Activated T-cell treated with anti-CD3 and anti-CD28 coated beads, Interleukin-2, amount 50 U/mL, for 72 hours (primary cell): ENCODE measurements around the gene LAIR1. TPM values are rescaled to one million over a fixed set of nuclear protein-coding genes. Genes with fewer than 3 reads are reported as not detected.
A peak's percentile ranks its signal among the peaks of the same experiment; 100 is the strongest.
"Not testable (repeated sequence)": the region's sequence is repeated elsewhere in the genome, so short reads cannot be mapped to it uniquely, and the experiment has no call there.

Experiments
- ATAC-seq, 2 donors: fragments of 150-1000 bp; cut with Tn5 transposase; replicated peaks in 1 of 2; 2 replicates each; pipeline ENCODE4 v1.10.0; 2021; ENCODE audit warnings: moderate library complexity in 2 of 2, mild to moderate bottlenecking in 1 of 2
- DNase-seq, 2 donors: peaks; one replicate each; pipeline ENCODE4 v3.0.0; 2021 to 2022; ENCODE audit warnings: mixed read lengths in 1 of 2
- H3K27ac Mint-ChIP-seq: one replicate; pipeline ENCODE4 v1.8.0; 2022; ENCODE audit warnings: mild to moderate bottlenecking, moderate library complexity, mixed read lengths
- H3K27me3 Mint-ChIP-seq: one replicate; pipeline ENCODE4 v1.8.0; 2022; ENCODE audit warnings: low read depth, mixed read lengths
- H3K36me3 Mint-ChIP-seq, 2 donors: one replicate each; pipeline ENCODE4 v1.8.0; 2022; ENCODE audit warnings: mixed read lengths in 2 of 2, mild to moderate bottlenecking in 1 of 2; ENCODE audit not compliant: insufficient read depth in 2 of 2
- H3K4me1 Mint-ChIP-seq: one replicate; pipeline ENCODE4 v1.8.0; 2022; ENCODE audit warnings: low read depth, mixed read lengths
- H3K4me3 Mint-ChIP-seq, 2 donors: one replicate each; pipeline ENCODE4 v1.8.0; 2022; ENCODE audit warnings: mild to moderate bottlenecking in 2 of 2, mixed read lengths in 2 of 2, moderate library complexity in 2 of 2
- H3K9me3 Mint-ChIP-seq, 2 donors: one replicate each; pipeline ENCODE4 v1.8.0; 2022; ENCODE audit warnings: mixed read lengths in 2 of 2
- total RNA-seq, 2 donors: library from RNA; stranded (reverse); gene quantifications; one replicate each; pipeline ENCODE4 v1.2.3, GENCODE V29; 2022

The LAIR1 gene
- total RNA-seq, 2 donors from 2014 or later = 3.5 to 8.3 TPM

GRCh38 chr19:54390942-54391577 lies 26.3 kb upstream of the LAIR1 start:
- no peaks in the 10 kb centered on the region for H3K36me3 Mint-ChIP-seq
- no peaks in the 10 kb centered on the region for H3K9me3 Mint-ChIP-seq
- no peak overlapping the region for H3K27ac Mint-ChIP-seq
- DNase-seq = peak; percentile 56 to 66
- ATAC-seq = peak in 1 of 2 donors; percentile 44
- no peak overlapping the region for H3K4me3 Mint-ChIP-seq
- H3K27me3 Mint-ChIP-seq = peaks cover 21% of the 10 kb centered on the region
- peaks cover 38% of the 10 kb centered on the region for H3K4me1 Mint-ChIP-seq

GRCh38 chr19:54389553-54389952 lies 24.8 kb upstream of the LAIR1 start:
- Mint-ChIP-seq H3K4me3 (no peak overlapping the region), H3K36me3 (no peaks in the 10 kb centered on the region)

GRCh38 chr19:54388802-54389139 lies 24.0 kb upstream of the LAIR1 start:
- peaks cover 29% of the 10 kb centered on the region for H3K27me3 Mint-ChIP-seq
- H3K4me1 Mint-ChIP-seq = peaks cover 38% of the 10 kb centered on the region
- H3K4me3 Mint-ChIP-seq = peak overlapping the region; percentile 86 to 94
- ATAC-seq (peak; percentile 66 to 75), DNase-seq (peak in 1 of 2 donors; percentile 18)
- no peaks in the 10 kb centered on the region for H3K9me3 Mint-ChIP-seq
- H3K27ac Mint-ChIP-seq = no peak overlapping the region
- no peaks in the 10 kb centered on the region for H3K36me3 Mint-ChIP-seq

More at GRCh38 chr19:54389553-54389952, 24.8 kb upstream of the LAIR1 start:
- Mint-ChIP-seq H3K27me3 (peaks cover 29% of the 10 kb centered on the region), H3K27ac (no peak overlapping the region), H3K4me1 (peaks cover 38% of the 10 kb centered on the region), H3K9me3 (no peaks in the 10 kb centered on the region)
- DNase-seq (no peak), ATAC-seq (no peak)

GRCh38 chr19:54387991-54388801 lies 23.5 kb upstream of the LAIR1 start:
- peaks cover 29% of the 10 kb centered on the region for H3K27me3 Mint-ChIP-seq
- no peaks in the 10 kb centered on the region for H3K9me3 Mint-ChIP-seq
- no peaks in the 10 kb centered on the region for H3K36me3 Mint-ChIP-seq
- DNase-seq (peak; percentile 13 to 20), ATAC-seq (peak; percentile 62 to 63)
- no peak overlapping the region for H3K27ac Mint-ChIP-seq
- peaks cover 42% of the 10 kb centered on the region for H3K4me1 Mint-ChIP-seq
- peak overlapping the region; percentile 86 to 94 for H3K4me3 Mint-ChIP-seq

GRCh38 chr19:54383330-54383729 lies 18.6 kb upstream of the LAIR1 start:
- Mint-ChIP-seq H3K4me3 (peak overlapping the region in 1 of 2 donors; percentile 67), H3K27me3 (peaks cover 42% of the 10 kb centered on the region), H3K4me1 (peaks cover 28% of the 10 kb centered on the region), H3K9me3 (peaks cover 0 to 3% of the 10 kb centered on the region in 2 donors), H3K36me3 (no peaks in the 10 kb centered on the region), H3K27ac (no peak overlapping the region)
- DNase-seq (no peak), ATAC-seq (no peak)

GRCh38 chr19:54382041-54382440 lies 17.3 kb upstream of the LAIR1 start:
- H3K9me3 Mint-ChIP-seq, DNase-seq, H3K4me3 Mint-ChIP-seq, ATAC-seq, H3K27ac Mint-ChIP-seq, H3K36me3 Mint-ChIP-seq: not testable (repeated sequence)
- H3K4me1 Mint-ChIP-seq = peaks cover 23% of the 10 kb centered on the region
- peaks cover 29% of the 10 kb centered on the region for H3K27me3 Mint-ChIP-seq

GRCh38 chr19:54380897-54381296 lies 16.2 kb upstream of the LAIR1 start:
- H3K27ac Mint-ChIP-seq = no peak overlapping the region

GRCh38 chr19:54379187-54379678 lies 14.5 kb upstream of the LAIR1 start:
- H3K36me3 Mint-ChIP-seq = no peaks in the 10 kb centered on the region
- H3K4me1 Mint-ChIP-seq = peaks cover 47% of the 10 kb centered on the region
- H3K27ac Mint-ChIP-seq = no peak overlapping the region
- H3K27me3 Mint-ChIP-seq = peaks cover 48% of the 10 kb centered on the region
- ATAC-seq (no peak), DNase-seq (no peak)
- H3K4me3 Mint-ChIP-seq = no peak overlapping the region
- peaks cover 0 to 3% of the 10 kb centered on the region in 2 donors for H3K9me3 Mint-ChIP-seq

More at GRCh38 chr19:54380897-54381296, 16.2 kb upstream of the LAIR1 start:
- Mint-ChIP-seq H3K4me1 (peaks cover 30% of the 10 kb centered on the region), H3K36me3 (no peaks in the 10 kb centered on the region), H3K27me3 (peaks cover 39% of the 10 kb centered on the region), H3K9me3 (peaks cover 0 to 3% of the 10 kb centered on the region in 2 donors), H3K4me3 (no peak overlapping the region)
- no peak for DNase-seq
- ATAC-seq = no peak

- DNase-seq = no peak
- peaks cover 59% of the 10 kb centered on the region for H3K4me1 Mint-ChIP-seq
Observed at GRCh38 chr19:54376610-54377285, 12.0 kb upstream of the LAIR1 start.

GRCh38 chr19:54375181-54375938 lies 10.6 kb upstream of the LAIR1 start:
- ATAC-seq, H3K27ac Mint-ChIP-seq, DNase-seq, H3K36me3 Mint-ChIP-seq, H3K9me3 Mint-ChIP-seq: not testable (repeated sequence)
- Mint-ChIP-seq H3K4me3 (peak overlapping the region; percentile 45 to 81), H3K27me3 (peaks cover 63% of the 10 kb centered on the region), H3K4me1 (peaks cover 69% of the 10 kb centered on the region)

More at GRCh38 chr19:54376610-54377285, 12.0 kb upstream of the LAIR1 start:
- Mint-ChIP-seq H3K27me3 (peaks cover 61% of the 10 kb centered on the region), H3K27ac (no peak overlapping the region), H3K9me3 (peaks cover 0 to 3% of the 10 kb centered on the region in 2 donors), H3K36me3 (no peaks in the 10 kb centered on the region), H3K4me3 (peak overlapping the region in 1 of 2 donors; percentile 37)
- no peak for ATAC-seq

GRCh38 chr19:54373781-54374631 lies 9.3 kb upstream of the LAIR1 start:
- Mint-ChIP-seq H3K9me3 (no peaks in the 10 kb centered on the region), H3K4me3 (peak overlapping the region in 1 of 2 donors; percentile 81), H3K27ac (no peak overlapping the region), H3K27me3 (peaks cover 66% of the 10 kb centered on the region), H3K4me1 (peaks cover 78% of the 10 kb centered on the region), H3K36me3 (no peaks in the 10 kb centered on the region)
- ATAC-seq = no peak
- DNase-seq = no peak

- H3K27me3 Mint-ChIP-seq = peaks cover 63% of the 10 kb centered on the region
- H3K9me3 Mint-ChIP-seq, H3K27ac Mint-ChIP-seq, ATAC-seq, H3K36me3 Mint-ChIP-seq, DNase-seq: not testable (repeated sequence)
- peaks cover 72% of the 10 kb centered on the region for H3K4me1 Mint-ChIP-seq
- H3K4me3 Mint-ChIP-seq = peak overlapping the region in 1 of 2 donors; percentile 19
Observed at GRCh38 chr19:54371453-54371852, 6.7 kb upstream of the LAIR1 start.
